ENCODE measurements around the gene OTOP2. TPM values are rescaled to one million over a fixed set of nuclear protein-coding genes. Genes with fewer than 3 reads are reported as not detected.
"Not testable (repeated sequence)": the region's sequence is repeated elsewhere in the genome, so short reads cannot be mapped to it uniquely, and the experiment has no call there.

Gene OTOP2
- total and polyA plus RNA-seq, 12 donors = 0.03 to 0.11 TPM; not detected in 10

DNA sequence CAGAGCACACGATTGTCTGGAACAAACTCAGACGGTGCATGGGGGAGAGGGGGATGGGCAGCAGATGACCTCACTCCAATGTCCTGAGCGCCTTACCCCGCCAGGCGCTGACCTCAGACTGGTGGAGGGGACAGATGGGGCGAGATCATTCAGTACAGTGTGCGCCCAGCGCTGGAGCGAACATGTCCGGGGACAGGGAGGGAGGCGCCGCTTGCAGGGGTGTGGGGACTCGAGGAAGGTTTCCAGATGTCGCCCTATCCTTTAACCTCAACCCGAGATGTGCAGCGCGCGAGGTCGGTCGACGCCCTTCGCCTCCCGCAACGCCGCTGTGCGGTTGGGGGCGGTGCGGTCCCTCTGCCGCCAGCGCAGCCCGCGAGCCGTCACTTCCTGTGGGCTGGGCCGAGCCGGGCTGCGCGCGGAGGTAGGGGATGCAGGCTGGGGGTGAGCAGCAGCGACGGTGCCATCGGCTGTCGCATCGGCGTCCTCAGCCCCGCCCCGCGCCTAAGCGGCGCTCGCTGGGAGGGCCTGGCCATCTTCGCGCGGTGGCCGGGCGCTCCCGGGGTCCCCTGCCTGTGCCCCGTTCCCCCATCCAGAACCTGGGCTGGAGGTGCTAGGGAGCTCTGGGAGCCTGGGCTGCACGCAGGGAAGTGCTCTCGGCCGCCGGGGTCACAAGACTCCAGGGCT lies 58.0 kb downstream of the OTOP2 start:
- peak; percentile 73 to 86 (median 78) for DNase-seq
- intact Hi-C loops (cut with DNase I) = no loop called here
- Histone ChIP-seq H3K4me3 (peak overlapping the region in 3 of 4 donors; percentile 45 to 61 (median 56)), H3K27ac (peak overlapping the region; percentile 33 to 86 (median 68)), H3K36me3 (replicated peaks in 1 of 2) (no peaks in the 10 kb centered on the region), H3K9me3 (replicated peaks in 1 of 3) (no peaks in the 10 kb centered on the region), H3K4me1 (replicated peaks in 1 of 2) (peaks cover 12 to 14% of the 10 kb centered on the region in 2 donors), H3K27me3 (no peaks in the 10 kb centered on the region)
- TF ChIP-seq, protein P1, sequence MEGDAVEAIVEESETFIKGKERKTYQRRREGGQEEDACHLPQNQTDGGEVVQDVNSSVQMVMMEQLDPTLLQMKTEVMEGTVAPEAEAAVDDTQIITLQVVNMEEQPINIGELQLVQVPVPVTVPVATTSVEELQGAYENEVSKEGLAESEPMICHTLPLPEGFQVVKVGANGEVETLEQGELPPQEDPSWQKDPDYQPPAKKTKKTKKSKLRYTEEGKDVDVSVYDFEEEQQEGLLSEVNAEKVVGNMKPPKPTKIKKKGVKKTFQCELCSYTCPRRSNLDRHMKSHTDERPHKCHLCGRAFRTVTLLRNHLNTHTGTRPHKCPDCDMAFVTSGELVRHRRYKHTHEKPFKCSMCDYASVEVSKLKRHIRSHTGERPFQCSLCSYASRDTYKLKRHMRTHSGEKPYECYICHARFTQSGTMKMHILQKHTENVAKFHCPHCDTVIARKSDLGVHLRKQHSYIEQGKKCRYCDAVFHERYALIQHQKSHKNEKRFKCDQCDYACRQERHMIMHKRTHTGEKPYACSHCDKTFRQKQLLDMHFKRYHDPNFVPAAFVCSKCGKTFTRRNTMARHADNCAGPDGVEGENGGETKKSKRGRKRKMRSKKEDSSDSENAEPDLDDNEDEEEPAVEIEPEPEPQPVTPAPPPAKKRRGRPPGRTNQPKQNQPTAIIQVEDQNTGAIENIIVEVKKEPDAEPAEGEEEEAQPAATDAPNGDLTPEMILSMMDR (IDR thresholded peaks at IDR 0.05) = peak in 3 of 6 experiments; percentile 8 to 37 (median 34)
- peak; percentile 61 to 83 for TF ChIP-seq POLR2A (IDR thresholded peaks at IDR 0.05)
- 0% methylated on average over 16 to 61 of the region's 61 CpGs for WGBS, 4 donors

DNA sequence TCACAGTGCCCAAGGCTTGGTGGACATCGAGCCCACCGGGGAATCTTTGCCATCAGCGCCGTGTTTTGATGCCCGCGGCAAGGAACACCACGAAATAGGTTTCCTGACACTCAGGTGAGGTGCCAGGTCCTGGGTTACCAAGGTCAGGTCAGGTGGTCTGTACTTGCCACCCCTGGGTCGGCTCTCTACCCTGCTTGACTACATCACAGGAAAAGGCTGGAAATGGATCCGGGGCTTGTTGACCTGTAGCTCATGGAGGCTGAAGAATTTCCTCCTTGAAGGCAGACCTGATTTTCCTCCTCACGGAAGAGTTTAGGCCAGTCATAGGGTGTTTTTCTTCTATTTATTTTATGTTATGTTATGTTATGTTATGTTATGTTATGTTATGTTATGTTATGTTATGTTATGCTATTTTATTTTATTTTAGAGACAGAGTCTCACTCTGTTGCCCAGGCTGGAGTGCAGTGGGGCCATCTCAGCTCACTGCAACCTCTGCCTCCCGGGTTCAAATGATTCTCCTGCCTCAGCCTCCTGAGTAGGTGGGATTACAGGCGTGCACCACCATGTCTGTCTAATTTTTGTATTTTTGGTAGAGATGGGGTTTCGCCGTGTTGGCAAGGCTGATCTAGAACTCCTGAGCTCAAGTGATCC lies 58.7 kb downstream of the OTOP2 start:
- WGBS, 4 donors = 38 to 73% (median 39%) methylated on average over 7 to 14 of the region's 14 CpGs
- H3K36me3 ChIP-seq (replicated peaks in 1 of 2); H3K9me3 ChIP-seq (replicated peaks in 1 of 3); intact Hi-C loops (cut with DNase I); H3K27me3 ChIP-seq: not testable (repeated sequence)
- Histone ChIP-seq H3K27ac (peak overlapping the region in 4 of 5 donors; percentile 45 to 86 (median 77)), H3K4me3 (peak overlapping the region in 2 of 4 donors; percentile 45 to 61), H3K4me1 (replicated peaks in 1 of 2) (peaks cover 13 to 15% of the 10 kb centered on the region in 2 donors)
- DNase-seq = peak in 1 of 7 donors; percentile 65

Other genes with a start within 250 kb of the OTOP2 start
- gene CD300LF, start 211.3 kb upstream of the OTOP2 start, total RNA-seq = 1 to 10 TPM in 6 of 9 donors, under 1 TPM in 2, not detected in 1; 0.33 to 6.3 (median 1.4) TPM
- gene CD300LF, start 211.3 kb upstream of the OTOP2 start, polyA plus RNA-seq = 1 to 10 TPM in 2 of 3 donors, under 1 TPM in 1; 0.68 to 6.3 (median 1.0) TPM
- gene RAB37, start 187.0 kb upstream of the OTOP2 start, total RNA-seq = 1 to 10 TPM in 8 of 9 donors, under 1 TPM in 1; 0.39 to 6.6 (median 3.5) TPM
- 1 to 10 TPM in 2 of 3 donors, under 1 TPM in 1; 0.57 to 2.3 (median 2.0) TPM for gene RAB37, start 187.0 kb upstream of the OTOP2 start, polyA plus RNA-seq
- gene NHERF1, start 175.6 kb upstream of the OTOP2 start, total RNA-seq = 100 to 1,000 TPM in 8 of 9 donors, 10 to 100 TPM in 1; 22.0 to 277 (median 211) TPM
- gene NHERF1, start 175.6 kb upstream of the OTOP2 start, polyA plus RNA-seq = 100 to 1,000 TPM in 1 of 3 donors, 10 to 100 TPM in 2; 45.9 to 277 (median 57.8) TPM
- 100 to 1,000 TPM in 1 of 9 donors, 10 to 100 TPM in 8; 23.1 to 149 (median 57.4) TPM for gene NAT9, start 147.9 kb upstream of the OTOP2 start, total RNA-seq
- 100 to 1,000 TPM in 2 of 3 donors, 10 to 100 TPM in 1; 91.6 to 112 (median 104) TPM for gene NAT9, start 147.9 kb upstream of the OTOP2 start, polyA plus RNA-seq
- 10 to 100 TPM in 1 of 9 donors, 1 to 10 TPM in 7, under 1 TPM in 1; 0.42 to 16.4 (median 3.2) TPM for gene GRIN2C, start 64.4 kb upstream of the OTOP2 start, total RNA-seq
- gene GRIN2C, start 64.4 kb upstream of the OTOP2 start, polyA plus RNA-seq = 1 to 10 TPM in 2 of 3 donors, under 1 TPM in 1; 0.70 to 6.1 (median 3.2) TPM
- gene FDXR, start 51.3 kb upstream of the OTOP2 start, total RNA-seq = 100 to 1,000 TPM; 314 to 835 (median 511) TPM
- gene FDXR, start 51.3 kb upstream of the OTOP2 start, polyA plus RNA-seq = 100 to 1,000 TPM; 159 to 405 (median 254) TPM
- gene FADS6, start 30.6 kb upstream of the OTOP2 start, total RNA-seq = 10 to 100 TPM in 5 of 9 donors, 1 to 10 TPM in 4; 1.7 to 15.3 (median 10.4) TPM
- 1 to 10 TPM in 2 of 3 donors, under 1 TPM in 1; 0.92 to 5.1 (median 2.9) TPM for gene FADS6, start 30.6 kb upstream of the OTOP2 start, polyA plus RNA-seq
- gene USH1G, start 1.0 kb upstream of the OTOP2 start, total RNA-seq = 1 to 10 TPM in 7 of 9 donors, under 1 TPM in 2; 0.42 to 5.0 (median 1.3) TPM
- gene USH1G, start 1.0 kb upstream of the OTOP2 start, polyA plus RNA-seq = under 1 TPM; 0.40 to 0.72 (median 0.40) TPM
- gene OTOP3, start 11.6 kb downstream of the OTOP2 start, total RNA-seq = not detected
- gene OTOP3, start 11.6 kb downstream of the OTOP2 start, polyA plus RNA-seq = not detected
- gene HID1, start 48.5 kb downstream of the OTOP2 start, total RNA-seq = 10 to 100 TPM in 3 of 9 donors, 1 to 10 TPM in 6; 2.8 to 15.1 (median 6.6) TPM
- 10 to 100 TPM in 2 of 3 donors, 1 to 10 TPM in 1; 5.4 to 42.6 (median 19.2) TPM for gene HID1, start 48.5 kb downstream of the OTOP2 start, polyA plus RNA-seq
- 10 to 100 TPM in 6 of 9 donors, 1 to 10 TPM in 3; 1.2 to 17.9 (median 11.5) TPM for gene CDR2L, start 63.4 kb downstream of the OTOP2 start, total RNA-seq
- 1 to 10 TPM; 3.7 to 5.6 (median 4.1) TPM for gene CDR2L, start 63.4 kb downstream of the OTOP2 start, polyA plus RNA-seq
- 100 to 1,000 TPM in 1 of 9 donors, 10 to 100 TPM in 8; 38.7 to 120 (median 60.3) TPM for gene MRPL58, start 88.4 kb downstream of the OTOP2 start, total RNA-seq
- 10 to 100 TPM; 46.7 to 88.8 (median 57.6) TPM for gene MRPL58, start 88.4 kb downstream of the OTOP2 start, polyA plus RNA-seq
- gene ATP5PD, start 122.7 kb downstream of the OTOP2 start, total RNA-seq = 100 to 1,000 TPM; 215 to 452 (median 283) TPM
- 100 to 1,000 TPM; 393 to 826 (median 646) TPM for gene ATP5PD, start 122.7 kb downstream of the OTOP2 start, polyA plus RNA-seq
- gene KCTD2, start 123.0 kb downstream of the OTOP2 start, total RNA-seq = 10 to 100 TPM; 38.2 to 49.2 (median 41.0) TPM
- gene KCTD2, start 123.0 kb downstream of the OTOP2 start, polyA plus RNA-seq = 10 to 100 TPM; 20.6 to 52.4 (median 24.3) TPM
- 1 to 10 TPM in 8 of 9 donors, under 1 TPM in 1; 0.91 to 3.0 (median 1.7) TPM for gene SLC16A5, start 163.7 kb downstream of the OTOP2 start, total RNA-seq
- gene SLC16A5, start 163.7 kb downstream of the OTOP2 start, polyA plus RNA-seq = 1 to 10 TPM in 2 of 3 donors, under 1 TPM in 1; 0.77 to 3.9 (median 2.1) TPM
- gene ARMC7, start 185.7 kb downstream of the OTOP2 start, total RNA-seq = 10 to 100 TPM in 1 of 9 donors, 1 to 10 TPM in 8; 3.7 to 13.8 (median 8.8) TPM
- 1 to 10 TPM; 5.5 to 7.1 (median 5.8) TPM for gene ARMC7, start 185.7 kb downstream of the OTOP2 start, polyA plus RNA-seq
- gene NT5C, start 207.5 kb downstream of the OTOP2 start, total RNA-seq = 100 to 1,000 TPM in 1 of 9 donors, 10 to 100 TPM in 8; 33.4 to 112 (median 63.2) TPM
- 100 to 1,000 TPM in 2 of 3 donors, 10 to 100 TPM in 1; 20.6 to 124 (median 114) TPM for gene NT5C, start 207.5 kb downstream of the OTOP2 start, polyA plus RNA-seq
- gene JPT1, start 230.2 kb downstream of the OTOP2 start, total RNA-seq = 100 to 1,000 TPM in 1 of 9 donors, 10 to 100 TPM in 8; 34.2 to 232 (median 50.9) TPM
- gene JPT1, start 230.2 kb downstream of the OTOP2 start, polyA plus RNA-seq = 100 to 1,000 TPM in 2 of 3 donors, 10 to 100 TPM in 1; 98.6 to 161 (median 102) TPM

All from adrenal gland (tissue), 12 donors.